Keratinocyte (primary cell): Measurements from ENCODE around the gene SH3PXD2A. TPM values are rescaled to one million over a fixed set of nuclear protein-coding genes. Genes with fewer than 3 reads are reported as not detected.

Source experiments
- DNase-seq: peaks from one replicate; pipeline ENCODE4 v3.0.0-alpha.2; 2011; ENCODE audit warnings: low read depth, missing footprints, low spot score
- FAIRE-seq: peaks from 2 replicates; lab custom pipeline; 2011; peaks lifted over from hg19 to GRCh38; lab: Jason Lieb, UNC
- H2AFZ ChIP-seq: 2 replicates; pipeline ENCODE4 v1.6.0; 2012; ENCODE audit warnings: low read length, control low read depth, inconsistent platforms; ENCODE audit not compliant: control insufficient read depth
- H3K27ac ChIP-seq: 2 replicates; pipeline ENCODE4 v1.5.1; 2011; ENCODE audit warnings: low read length; ENCODE audit not compliant: control insufficient read depth, insufficient read depth
- H3K27me3 ChIP-seq: 3 replicates; pipeline ENCODE4 v1.6.0; 2011; ENCODE audit warnings: low read length; ENCODE audit not compliant: control insufficient read depth, insufficient read depth; ENCODE audit errors: extremely low read depth
- H3K36me3 ChIP-seq, 2 experiments: 2 replicates in 1 of 2; 3 replicates in 1 of 2; pipeline ENCODE4 v1.5.1; 2011; ENCODE audit warnings: low read length in 2 of 2, mild to moderate bottlenecking in 1 of 2; ENCODE audit not compliant: control insufficient read depth in 2 of 2, insufficient read depth in 2 of 2; ENCODE audit errors: extremely low read depth in 1 of 2
- H3K4me1 ChIP-seq: 3 replicates; pipeline ENCODE4 v1.5.1; 2011; ENCODE audit warnings: low read length; ENCODE audit not compliant: control insufficient read depth, insufficient read depth; ENCODE audit errors: extremely low read depth
- H3K4me2 ChIP-seq: 3 replicates; pipeline ENCODE4 v1.6.0; 2011; ENCODE audit warnings: low read depth, low read length; ENCODE audit not compliant: control insufficient read depth, insufficient read depth; ENCODE audit errors: extremely low read depth
- H3K4me3 ChIP-seq, 3 experiments: fragments of 200-600 bp in 1 of 3; sonication (generic) in 1 of 3; 2 replicates in 2 of 3; 3 replicates in 1 of 3; pipeline ENCODE4 v1.5.1; 2011 to 2016; ENCODE audit warnings: low read length in 3 of 3, mild to moderate bottlenecking in 3 of 3, control low read depth in 2 of 3, inconsistent platforms in 1 of 3, low read depth in 1 of 3, mixed read lengths in 1 of 3, mixed run types in 1 of 3, moderate library complexity in 1 of 3; ENCODE audit not compliant: control insufficient read depth in 2 of 3, insufficient read depth in 2 of 3; ENCODE audit errors: extremely low read depth in 1 of 3
- H3K79me2 ChIP-seq: 2 replicates; pipeline ENCODE4 v1.6.0; 2012; ENCODE audit warnings: low read length; ENCODE audit not compliant: control insufficient read depth, insufficient read depth
- H3K9ac ChIP-seq: 3 replicates; pipeline ENCODE4 v1.6.0; 2011; ENCODE audit warnings: low read length; ENCODE audit not compliant: control insufficient read depth, insufficient read depth; ENCODE audit errors: extremely low read depth
- H3K9me1 ChIP-seq: 3 replicates; pipeline ENCODE4 v1.6.0; 2011; ENCODE audit warnings: low read length; ENCODE audit not compliant: control insufficient read depth, insufficient read depth; ENCODE audit errors: extremely low read depth
- H3K9me3 ChIP-seq: 2 replicates; pipeline ENCODE4 v1.5.1; 2012; ENCODE audit warnings: low read depth, low read length; ENCODE audit not compliant: control insufficient read depth
- H4K20me1 ChIP-seq: 3 replicates; pipeline ENCODE4 v1.6.0; 2011; ENCODE audit warnings: low read length; ENCODE audit not compliant: control insufficient read depth, insufficient read depth; ENCODE audit errors: extremely low read depth
- EZH2 ChIP-seq: IDR thresholded peaks from one replicate; pipeline ENCODE4 v1.6.1; 2012; ENCODE audit warnings: inconsistent platforms, mild to moderate bottlenecking, low read length, moderate library complexity
- dilution Hi-C: fragments of 300-500 bp; cut with MboI; formaldehyde crosslinking; loops from one replicate; pipeline ENCODE4 v1.7.0; 2020; ENCODE audit warnings: low sequenced_read_pairs; ENCODE audit not compliant: extremely low pct_ligation_motif_present
- polyA plus RNA-seq, 5 experiments: library from polyadenylated mRNA; depleted of rRNA in 3 of 5; stranded (reverse) in 3 of 5; stranded (forward) in 1 of 5; unstranded in 1 of 5; fragments of >200 nt; gene quantifications; 1 replicate in 1 of 5; 2 replicates in 3 of 5; 3 replicates in 1 of 5; pipeline versions ENCODE4 v1.2.1 to v1.2.3, GENCODE V29; 2011 to 2012; ENCODE audit warnings: missing spikeins in 2 of 5, low read depth in 1 of 5, low replicate concordance in 1 of 5
- TF ChIP-seq, protein P1 (sequence below), 3 experiments: IDR thresholded peaks in 1 of 3; conservative IDR thresholded peaks in 1 of 3; optimal IDR thresholded peaks in 1 of 3; 2 replicates in 2 of 3; 3 replicates in 1 of 3; pipeline versions ENCODE3 to v1.5.1; 2011; ENCODE audit warnings: low read length in 3 of 3, mild to moderate bottlenecking in 3 of 3, moderate library complexity in 2 of 3, control low read depth in 1 of 3, inconsistent platforms in 1 of 3; ENCODE audit not compliant: insufficient read depth in 2 of 3; ENCODE audit errors: extremely low read depth in 1 of 3

The SH3PXD2A gene
- polyA plus RNA-seq, 1 donor (not counting 4 experiments of a cell fraction or from before 2014, with no cell fraction given): 33.9 TPM

DNA sequence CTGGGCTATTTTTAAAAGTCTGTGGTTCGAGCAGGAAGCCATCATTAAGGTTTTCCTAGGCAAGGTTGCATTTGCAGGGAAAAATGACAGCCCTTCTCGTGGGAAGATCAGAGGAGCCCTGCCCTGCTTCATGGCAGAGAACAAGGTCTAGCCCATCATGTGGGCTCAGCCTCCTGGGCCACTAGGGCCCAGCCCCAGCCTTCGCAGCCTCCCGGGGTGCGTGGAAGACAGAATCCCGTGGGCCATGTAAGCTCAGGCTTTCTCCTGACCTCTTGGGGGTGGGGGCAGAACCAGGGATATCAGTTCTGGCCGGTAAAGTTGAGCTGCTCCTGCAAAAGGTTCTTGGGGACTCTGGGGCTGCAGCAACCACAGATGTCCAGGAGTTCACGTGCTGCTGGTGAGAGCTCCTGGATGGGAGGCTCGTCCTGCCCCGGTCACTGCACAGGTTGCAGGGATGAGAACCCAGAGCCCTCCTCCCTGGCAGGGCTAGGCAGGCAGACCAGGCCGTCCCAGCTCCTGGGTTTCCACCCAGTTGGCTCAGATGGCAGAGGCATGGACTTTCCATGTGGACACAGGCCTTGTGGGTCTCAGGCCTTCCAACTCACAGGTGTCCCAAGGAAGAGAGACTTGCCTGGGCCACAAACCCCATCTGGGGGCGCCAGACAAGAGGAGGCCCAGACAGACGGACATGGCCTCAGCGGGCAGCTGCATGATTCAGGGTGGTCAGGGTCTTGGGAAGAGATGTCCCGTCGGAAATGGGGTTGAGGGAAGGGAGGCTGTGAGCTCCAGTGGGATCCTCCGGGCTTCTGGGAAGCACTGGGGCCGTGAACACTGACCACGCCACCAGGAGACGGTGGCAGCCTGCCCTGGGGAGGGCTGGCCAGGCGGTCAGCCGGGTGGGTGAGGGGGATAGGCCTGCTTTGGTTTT is 235.7 kb downstream of the SH3PXD2A start:
- DNase-seq: no peak
- no peak overlapping the region for H3K4me3 ChIP-seq
- H3K4me1 ChIP-seq: no peaks in the 10 kb centered on the region
- H3K9ac ChIP-seq: no peak overlapping the region
- H3K9me3 ChIP-seq: no peaks in the 10 kb centered on the region
- H3K36me3 ChIP-seq: peaks cover 61 to 84% of the 10 kb centered on the region in 2 experiments
- H3K79me2 ChIP-seq: no peaks in the 10 kb centered on the region
- dilution Hi-C loops: no loop called here
- TF ChIP-seq EZH2: no peak
- TF ChIP-seq, protein P1, sequence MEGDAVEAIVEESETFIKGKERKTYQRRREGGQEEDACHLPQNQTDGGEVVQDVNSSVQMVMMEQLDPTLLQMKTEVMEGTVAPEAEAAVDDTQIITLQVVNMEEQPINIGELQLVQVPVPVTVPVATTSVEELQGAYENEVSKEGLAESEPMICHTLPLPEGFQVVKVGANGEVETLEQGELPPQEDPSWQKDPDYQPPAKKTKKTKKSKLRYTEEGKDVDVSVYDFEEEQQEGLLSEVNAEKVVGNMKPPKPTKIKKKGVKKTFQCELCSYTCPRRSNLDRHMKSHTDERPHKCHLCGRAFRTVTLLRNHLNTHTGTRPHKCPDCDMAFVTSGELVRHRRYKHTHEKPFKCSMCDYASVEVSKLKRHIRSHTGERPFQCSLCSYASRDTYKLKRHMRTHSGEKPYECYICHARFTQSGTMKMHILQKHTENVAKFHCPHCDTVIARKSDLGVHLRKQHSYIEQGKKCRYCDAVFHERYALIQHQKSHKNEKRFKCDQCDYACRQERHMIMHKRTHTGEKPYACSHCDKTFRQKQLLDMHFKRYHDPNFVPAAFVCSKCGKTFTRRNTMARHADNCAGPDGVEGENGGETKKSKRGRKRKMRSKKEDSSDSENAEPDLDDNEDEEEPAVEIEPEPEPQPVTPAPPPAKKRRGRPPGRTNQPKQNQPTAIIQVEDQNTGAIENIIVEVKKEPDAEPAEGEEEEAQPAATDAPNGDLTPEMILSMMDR (optimal IDR thresholded peaks at IDR 0.05 in 1 of 3, IDR thresholded peaks at IDR 0.05 in 1 of 3, conservative IDR thresholded peaks at IDR 0.05 in 1 of 3; ENCODE audit: extremely low read depth in 1 of 3, insufficient read depth in 2 of 3, low read length in 3 of 3): no peak
- H3K9me1 ChIP-seq: no peaks in the 10 kb centered on the region
- no peak for FAIRE-seq
- H3K27me3 ChIP-seq: no peaks in the 10 kb centered on the region
- H3K4me2 ChIP-seq: no peak overlapping the region
- no peak overlapping the region for H3K27ac ChIP-seq
- no peak overlapping the region for H2AFZ ChIP-seq
- H4K20me1 ChIP-seq: peaks cover 2% of the 10 kb centered on the region

- no peaks in the 10 kb centered on the region for H3K4me1 ChIP-seq
- DNase-seq (no peak), FAIRE-seq (no peak)
- H3K4me3 ChIP-seq: no peak overlapping the region
- H4K20me1 ChIP-seq: peaks cover 2% of the 10 kb centered on the region
- no peaks in the 10 kb centered on the region for H3K9me3 ChIP-seq
- H3K27ac ChIP-seq: no peak overlapping the region
- TF ChIP-seq EZH2: no peak
- TF ChIP-seq, protein P1 (optimal IDR thresholded peaks at IDR 0.05 in 1 of 3, IDR thresholded peaks at IDR 0.05 in 1 of 3, conservative IDR thresholded peaks at IDR 0.05 in 1 of 3; ENCODE audit: extremely low read depth in 1 of 3, insufficient read depth in 2 of 3, low read length in 3 of 3): no peak
- H3K9me1 ChIP-seq: no peaks in the 10 kb centered on the region
- H3K79me2 ChIP-seq: no peaks in the 10 kb centered on the region
- no peak overlapping the region for H3K4me2 ChIP-seq
- H2AFZ ChIP-seq: no peak overlapping the region
- H3K27me3 ChIP-seq: no peaks in the 10 kb centered on the region
- H3K36me3 ChIP-seq: peaks cover 59 to 83% of the 10 kb centered on the region in 2 experiments
- no peak overlapping the region for H3K9ac ChIP-seq
- dilution Hi-C loops: no loop called here
Observed at GRCh38 chr10:103618575-103619423, 236.6 kb downstream of the SH3PXD2A start.
